ENCODE results near the gene SLC22A1. TPM values are rescaled to one million over a fixed set of nuclear protein-coding genes. Genes with fewer than 3 reads are reported as not detected.
"Not testable (repeated sequence)": the region's sequence is repeated elsewhere in the genome, so short reads cannot be mapped to it uniquely, and the experiment has no call there.

The SLC22A1 gene
- total and polyA plus RNA-seq, 2 experiments from 2014 or later = 0.10 to 0.65 TPM

DNA sequence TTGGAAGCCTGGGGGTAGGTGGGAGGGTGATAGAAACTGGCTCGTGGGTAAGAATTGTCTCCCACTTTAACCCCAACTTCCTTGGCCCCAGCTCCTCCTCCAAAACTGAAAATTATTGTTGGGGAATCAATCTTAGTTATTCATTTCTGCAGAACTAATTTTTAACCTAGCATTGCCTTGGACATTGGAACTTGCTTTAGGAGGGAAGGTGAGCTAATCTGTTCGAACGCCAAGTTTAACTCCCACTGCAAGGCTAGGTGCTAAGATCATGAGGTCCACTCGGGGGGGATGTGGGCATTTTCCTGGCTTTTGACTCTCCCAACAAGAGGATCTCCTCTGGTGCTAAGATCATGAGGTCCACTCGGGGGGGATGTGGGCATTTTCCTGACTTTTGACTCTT, 3.5 kb downstream of the SLC22A1 start:
- not testable (repeated sequence) for H3F3A ChIP-seq (replicated peaks; ENCODE audit: low read depth); H3K4me3 Mint-ChIP-seq; H3K27ac Mint-ChIP-seq; H3K4me3 ChIP-seq; H2AFZ ChIP-seq; H3K36me3 ChIP-seq (ENCODE audit: insufficient read depth); DNase-seq (ENCODE audit: low spot score); H3K9me3 Mint-ChIP-seq; H3K36me3 Mint-ChIP-seq (ENCODE audit: low read depth); H3K4me1 ChIP-seq (ENCODE audit: insufficient read depth); H3K27me3 Mint-ChIP-seq (ENCODE audit: insufficient read depth, low read depth, poor library complexity); H4K20me1 ChIP-seq (replicated peaks; ENCODE audit: insufficient read depth); H3K27ac ChIP-seq (ENCODE audit: low read depth); H3K4me1 Mint-ChIP-seq; H3K4me2 ChIP-seq; ATAC-seq; H3K9me2 ChIP-seq (ENCODE audit: insufficient read depth); H3K27me3 ChIP-seq (ENCODE audit: insufficient read depth); H3K79me2 ChIP-seq (replicated peaks; ENCODE audit: insufficient read depth)

DNA sequence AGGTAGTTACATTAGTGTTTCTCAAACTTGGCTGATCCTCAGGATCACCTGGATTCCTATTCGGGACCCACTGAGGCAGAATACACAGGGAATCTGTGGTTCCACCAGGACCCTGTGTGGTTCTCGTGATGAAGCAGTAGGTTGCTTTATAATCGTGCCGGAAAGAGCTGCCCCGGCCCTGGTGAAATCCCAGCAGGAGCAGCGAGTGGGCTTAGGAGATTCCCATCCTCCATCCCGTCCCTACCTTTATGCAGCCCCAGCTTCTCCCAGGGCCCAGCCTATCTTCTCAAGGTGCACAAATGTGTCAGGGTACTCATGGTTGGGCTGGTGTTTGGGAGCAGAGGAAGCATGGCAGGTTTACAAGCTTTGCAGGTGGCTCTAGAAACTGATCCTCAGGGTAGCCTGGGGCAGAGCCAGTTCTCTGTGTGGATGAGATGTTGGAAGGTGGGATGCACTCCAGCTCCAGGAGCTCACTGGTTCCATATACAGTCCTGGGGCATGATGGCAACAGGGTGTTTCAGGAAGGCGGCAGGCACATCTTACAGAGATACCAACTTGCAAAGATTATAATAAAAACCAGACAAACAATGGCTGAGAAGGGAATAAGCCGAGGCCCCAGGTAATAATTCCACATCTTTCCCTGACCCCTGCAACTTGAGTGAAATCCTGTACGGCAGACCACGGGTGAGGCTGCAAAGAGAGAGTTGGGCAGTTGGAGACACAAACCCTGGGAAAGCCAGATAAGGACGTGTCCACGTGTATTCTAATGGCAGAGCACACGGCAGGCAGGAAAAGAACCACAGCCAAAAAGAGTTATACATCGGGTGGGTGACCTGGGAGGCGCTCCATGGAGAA, 5.9 kb downstream of the SLC22A1 start:
- Mint-ChIP-seq H3K27ac (no peak overlapping the region), H3K36me3 (ENCODE audit: low read depth) (no peaks in the 10 kb centered on the region; the same call in 1 of the 3 replicates), H3K27me3 (ENCODE audit: insufficient read depth, low read depth, poor library complexity) (peaks cover 12% of the 10 kb centered on the region), H3K9me3 (peaks cover 5% of the 10 kb centered on the region; the same call in 2 of the 3 replicates), H3K4me3 (no peak overlapping the region), H3K4me1 (peaks cover 18% of the 10 kb centered on the region)
- Histone ChIP-seq H3K4me3 (no peak overlapping the region), H3K27ac (ENCODE audit: low read depth) (no peak overlapping the region), H4K20me1 (replicated peaks; ENCODE audit: insufficient read depth) (no peaks in the 10 kb centered on the region), H3K9me2 (ENCODE audit: insufficient read depth) (no peaks in the 10 kb centered on the region), H3F3A (replicated peaks; ENCODE audit: low read depth) (no peaks in the 10 kb centered on the region), H3K27me3 (ENCODE audit: insufficient read depth) (no peaks in the 10 kb centered on the region), H3K4me2 (no peak overlapping the region), H2AFZ (no peak overlapping the region), H3K79me2 (replicated peaks; ENCODE audit: insufficient read depth) (no peaks in the 10 kb centered on the region), H3K4me1 (ENCODE audit: insufficient read depth) (peaks cover 8% of the 10 kb centered on the region), H3K36me3 (ENCODE audit: insufficient read depth) (no peaks in the 10 kb centered on the region)
- DNase-seq (ENCODE audit: low spot score) = no peak
- ATAC-seq = no peak
- TF ChIP-seq POLR2AphosphoS5 (IDR thresholded peaks at IDR 0.05; ENCODE audit: low read depth) (no peak), EZH2phosphoT487 (IDR thresholded peaks at IDR 0.05; ENCODE audit: unreplicated experiment) (no peak), ZNF114 (CRISPR knock-in tag; IDR thresholded peaks at IDR 0.05) (no peak), CREB1 (CRISPR knock-in tag; IDR thresholded peaks at IDR 0.05; ENCODE audit: low read depth) (no peak), STAT1 (IDR thresholded peaks at IDR 0.05; ENCODE audit: unreplicated experiment) (no peak), EZH2 (IDR thresholded peaks at IDR 0.05; ENCODE audit: low read depth, unreplicated experiment) (no peak), ZNF331 (CRISPR knock-in tag; IDR thresholded peaks at IDR 0.05; ENCODE audit: low read depth) (no peak)
- TF ChIP-seq, protein P1, sequence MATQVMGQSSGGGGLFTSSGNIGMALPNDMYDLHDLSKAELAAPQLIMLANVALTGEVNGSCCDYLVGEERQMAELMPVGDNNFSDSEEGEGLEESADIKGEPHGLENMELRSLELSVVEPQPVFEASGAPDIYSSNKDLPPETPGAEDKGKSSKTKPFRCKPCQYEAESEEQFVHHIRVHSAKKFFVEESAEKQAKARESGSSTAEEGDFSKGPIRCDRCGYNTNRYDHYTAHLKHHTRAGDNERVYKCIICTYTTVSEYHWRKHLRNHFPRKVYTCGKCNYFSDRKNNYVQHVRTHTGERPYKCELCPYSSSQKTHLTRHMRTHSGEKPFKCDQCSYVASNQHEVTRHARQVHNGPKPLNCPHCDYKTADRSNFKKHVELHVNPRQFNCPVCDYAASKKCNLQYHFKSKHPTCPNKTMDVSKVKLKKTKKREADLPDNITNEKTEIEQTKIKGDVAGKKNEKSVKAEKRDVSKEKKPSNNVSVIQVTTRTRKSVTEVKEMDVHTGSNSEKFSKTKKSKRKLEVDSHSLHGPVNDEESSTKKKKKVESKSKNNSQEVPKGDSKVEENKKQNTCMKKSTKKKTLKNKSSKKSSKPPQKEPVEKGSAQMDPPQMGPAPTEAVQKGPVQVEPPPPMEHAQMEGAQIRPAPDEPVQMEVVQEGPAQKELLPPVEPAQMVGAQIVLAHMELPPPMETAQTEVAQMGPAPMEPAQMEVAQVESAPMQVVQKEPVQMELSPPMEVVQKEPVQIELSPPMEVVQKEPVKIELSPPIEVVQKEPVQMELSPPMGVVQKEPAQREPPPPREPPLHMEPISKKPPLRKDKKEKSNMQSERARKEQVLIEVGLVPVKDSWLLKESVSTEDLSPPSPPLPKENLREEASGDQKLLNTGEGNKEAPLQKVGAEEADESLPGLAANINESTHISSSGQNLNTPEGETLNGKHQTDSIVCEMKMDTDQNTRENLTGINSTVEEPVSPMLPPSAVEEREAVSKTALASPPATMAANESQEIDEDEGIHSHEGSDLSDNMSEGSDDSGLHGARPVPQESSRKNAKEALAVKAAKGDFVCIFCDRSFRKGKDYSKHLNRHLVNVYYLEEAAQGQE (IDR thresholded peaks at IDR 0.05; ENCODE audit: unreplicated experiment) = no peak
- TF ChIP-seq, protein P2, sequence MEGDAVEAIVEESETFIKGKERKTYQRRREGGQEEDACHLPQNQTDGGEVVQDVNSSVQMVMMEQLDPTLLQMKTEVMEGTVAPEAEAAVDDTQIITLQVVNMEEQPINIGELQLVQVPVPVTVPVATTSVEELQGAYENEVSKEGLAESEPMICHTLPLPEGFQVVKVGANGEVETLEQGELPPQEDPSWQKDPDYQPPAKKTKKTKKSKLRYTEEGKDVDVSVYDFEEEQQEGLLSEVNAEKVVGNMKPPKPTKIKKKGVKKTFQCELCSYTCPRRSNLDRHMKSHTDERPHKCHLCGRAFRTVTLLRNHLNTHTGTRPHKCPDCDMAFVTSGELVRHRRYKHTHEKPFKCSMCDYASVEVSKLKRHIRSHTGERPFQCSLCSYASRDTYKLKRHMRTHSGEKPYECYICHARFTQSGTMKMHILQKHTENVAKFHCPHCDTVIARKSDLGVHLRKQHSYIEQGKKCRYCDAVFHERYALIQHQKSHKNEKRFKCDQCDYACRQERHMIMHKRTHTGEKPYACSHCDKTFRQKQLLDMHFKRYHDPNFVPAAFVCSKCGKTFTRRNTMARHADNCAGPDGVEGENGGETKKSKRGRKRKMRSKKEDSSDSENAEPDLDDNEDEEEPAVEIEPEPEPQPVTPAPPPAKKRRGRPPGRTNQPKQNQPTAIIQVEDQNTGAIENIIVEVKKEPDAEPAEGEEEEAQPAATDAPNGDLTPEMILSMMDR (conservative IDR thresholded peaks at IDR 0.05; ENCODE audit: low read depth in 2 of 2) = no peak

Data from GM23338 (cell line).